ENCODE results near the gene DNAL4.

DNA sequence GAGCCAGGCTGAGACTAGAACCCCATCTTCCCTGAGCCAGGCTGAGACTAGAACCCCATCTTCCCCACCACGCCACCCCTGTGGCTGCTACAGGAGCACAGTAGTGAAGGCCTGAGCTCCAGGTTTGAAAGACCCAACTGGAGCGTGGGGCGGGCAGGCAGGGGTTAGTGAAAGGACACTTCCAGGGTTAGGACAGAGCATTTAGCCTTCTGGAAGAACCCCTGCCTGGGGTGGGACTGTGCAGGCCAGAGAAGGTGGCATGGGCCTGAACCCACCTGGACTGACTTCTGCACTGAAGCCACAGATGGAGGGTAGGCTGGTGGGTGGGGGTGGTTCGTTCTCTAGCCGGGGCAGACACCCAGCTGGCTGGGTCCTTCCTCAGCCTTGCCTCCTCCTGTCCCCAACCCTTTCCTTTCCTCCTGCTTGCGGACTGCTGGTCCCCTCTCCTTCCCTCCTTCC is 62.2 kb downstream of the DNAL4 start:
- TF ChIP-seq, protein P1, sequence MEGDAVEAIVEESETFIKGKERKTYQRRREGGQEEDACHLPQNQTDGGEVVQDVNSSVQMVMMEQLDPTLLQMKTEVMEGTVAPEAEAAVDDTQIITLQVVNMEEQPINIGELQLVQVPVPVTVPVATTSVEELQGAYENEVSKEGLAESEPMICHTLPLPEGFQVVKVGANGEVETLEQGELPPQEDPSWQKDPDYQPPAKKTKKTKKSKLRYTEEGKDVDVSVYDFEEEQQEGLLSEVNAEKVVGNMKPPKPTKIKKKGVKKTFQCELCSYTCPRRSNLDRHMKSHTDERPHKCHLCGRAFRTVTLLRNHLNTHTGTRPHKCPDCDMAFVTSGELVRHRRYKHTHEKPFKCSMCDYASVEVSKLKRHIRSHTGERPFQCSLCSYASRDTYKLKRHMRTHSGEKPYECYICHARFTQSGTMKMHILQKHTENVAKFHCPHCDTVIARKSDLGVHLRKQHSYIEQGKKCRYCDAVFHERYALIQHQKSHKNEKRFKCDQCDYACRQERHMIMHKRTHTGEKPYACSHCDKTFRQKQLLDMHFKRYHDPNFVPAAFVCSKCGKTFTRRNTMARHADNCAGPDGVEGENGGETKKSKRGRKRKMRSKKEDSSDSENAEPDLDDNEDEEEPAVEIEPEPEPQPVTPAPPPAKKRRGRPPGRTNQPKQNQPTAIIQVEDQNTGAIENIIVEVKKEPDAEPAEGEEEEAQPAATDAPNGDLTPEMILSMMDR (IDR thresholded peaks at IDR 0.05; ENCODE audit: low read depth, low read length) = no peak
- no peak for TF ChIP-seq EZH2phosphoT487 (IDR thresholded peaks at IDR 0.05; ENCODE audit: low read depth)

Data from OCI-LY3 (cell line).